ENCODE data around the gene HDAC7.

HDAC7 gene

DNA sequence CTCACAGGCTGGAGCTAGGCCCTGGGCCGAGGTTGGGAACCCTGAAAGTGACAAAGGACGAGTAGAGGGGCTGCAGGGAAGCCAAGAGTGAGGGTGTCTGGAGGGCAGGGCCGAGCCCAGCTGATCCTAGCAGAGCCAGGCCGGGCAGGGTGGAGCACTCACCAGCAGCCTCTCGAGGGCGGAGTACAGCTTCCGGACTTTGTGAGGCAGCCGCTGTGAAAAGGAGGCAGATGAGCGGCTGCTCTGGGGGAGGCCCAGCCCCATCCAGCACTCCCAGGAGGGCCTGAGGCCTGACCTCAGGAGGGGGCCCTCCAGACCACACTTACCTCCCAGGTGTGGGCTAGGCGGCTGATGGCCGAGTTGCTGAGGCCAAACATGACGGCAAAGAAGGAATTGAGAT, 79.7 kb downstream of the HDAC7 start:
- no peak overlapping the region for H3K4me3 ChIP-seq (ENCODE audit: low read depth, low read length)
- TF ChIP-seq, protein P1, sequence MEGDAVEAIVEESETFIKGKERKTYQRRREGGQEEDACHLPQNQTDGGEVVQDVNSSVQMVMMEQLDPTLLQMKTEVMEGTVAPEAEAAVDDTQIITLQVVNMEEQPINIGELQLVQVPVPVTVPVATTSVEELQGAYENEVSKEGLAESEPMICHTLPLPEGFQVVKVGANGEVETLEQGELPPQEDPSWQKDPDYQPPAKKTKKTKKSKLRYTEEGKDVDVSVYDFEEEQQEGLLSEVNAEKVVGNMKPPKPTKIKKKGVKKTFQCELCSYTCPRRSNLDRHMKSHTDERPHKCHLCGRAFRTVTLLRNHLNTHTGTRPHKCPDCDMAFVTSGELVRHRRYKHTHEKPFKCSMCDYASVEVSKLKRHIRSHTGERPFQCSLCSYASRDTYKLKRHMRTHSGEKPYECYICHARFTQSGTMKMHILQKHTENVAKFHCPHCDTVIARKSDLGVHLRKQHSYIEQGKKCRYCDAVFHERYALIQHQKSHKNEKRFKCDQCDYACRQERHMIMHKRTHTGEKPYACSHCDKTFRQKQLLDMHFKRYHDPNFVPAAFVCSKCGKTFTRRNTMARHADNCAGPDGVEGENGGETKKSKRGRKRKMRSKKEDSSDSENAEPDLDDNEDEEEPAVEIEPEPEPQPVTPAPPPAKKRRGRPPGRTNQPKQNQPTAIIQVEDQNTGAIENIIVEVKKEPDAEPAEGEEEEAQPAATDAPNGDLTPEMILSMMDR (IDR thresholded peaks at IDR 0.05; ENCODE audit: borderline replicate concordance, insufficient read depth, low read depth, low read length) = no peak

DNA sequence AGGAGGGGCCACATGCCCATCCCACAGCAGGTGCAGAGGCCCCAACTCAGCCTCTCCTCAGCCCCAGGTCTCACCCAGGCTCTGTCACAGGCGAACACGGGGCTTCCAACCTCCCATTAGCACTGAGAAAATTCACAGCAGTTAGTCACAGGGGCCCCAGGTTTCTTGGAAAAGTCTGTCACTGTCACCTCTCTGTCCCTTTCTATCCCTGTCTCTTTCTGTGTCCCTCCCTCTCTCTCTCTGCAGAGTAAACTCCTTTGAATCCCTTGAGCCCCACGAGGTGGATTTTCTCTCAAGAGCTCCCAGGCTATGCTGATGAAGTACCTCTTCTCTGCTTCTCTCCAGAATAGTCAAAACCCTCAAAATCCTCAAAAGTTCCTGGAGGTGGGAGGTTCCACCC, 80.4 kb downstream of the HDAC7 start:
- no peak overlapping the region for H3K4me3 ChIP-seq (ENCODE audit: low read depth, low read length)
- TF ChIP-seq, protein P1 (IDR thresholded peaks at IDR 0.05; ENCODE audit: borderline replicate concordance, insufficient read depth, low read depth, low read length) = no peak

DNA sequence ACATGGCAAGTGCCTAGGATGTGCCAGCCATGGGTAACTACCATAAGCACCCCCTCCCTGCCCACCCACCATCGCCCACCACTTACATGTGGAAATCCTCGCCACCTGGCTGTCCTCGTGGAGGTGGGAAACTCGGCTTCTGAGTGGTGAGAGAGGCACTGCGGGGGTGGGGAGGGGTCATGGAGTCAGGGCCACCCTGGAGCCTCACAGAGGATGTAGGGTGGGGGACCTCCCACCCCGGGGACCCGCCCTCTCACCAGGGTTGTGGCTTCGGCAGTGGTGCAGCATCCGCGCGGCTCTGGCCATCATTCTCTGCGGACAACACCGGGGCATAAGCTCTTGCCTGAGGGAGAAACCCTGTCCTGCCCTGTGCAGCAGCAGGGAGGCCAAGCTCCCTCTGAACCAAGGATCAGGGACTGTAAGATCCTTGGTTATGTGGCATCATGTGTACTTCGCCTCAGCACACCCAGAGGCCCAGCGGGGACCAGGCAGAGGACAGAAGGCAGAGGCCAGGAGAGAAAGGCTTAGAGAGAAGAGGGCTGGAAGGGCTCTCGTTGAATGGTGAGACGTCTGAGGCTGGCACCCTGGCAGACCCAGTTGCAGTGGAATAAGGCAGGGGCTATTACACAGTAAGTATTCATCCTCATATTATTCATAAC, 81.6 kb downstream of the HDAC7 start:
- H3K4me3 ChIP-seq (ENCODE audit: low read depth, low read length) = no peak overlapping the region
- TF ChIP-seq, protein P1 (IDR thresholded peaks at IDR 0.05; ENCODE audit: borderline replicate concordance, insufficient read depth, low read depth, low read length) = no peak

DNA sequence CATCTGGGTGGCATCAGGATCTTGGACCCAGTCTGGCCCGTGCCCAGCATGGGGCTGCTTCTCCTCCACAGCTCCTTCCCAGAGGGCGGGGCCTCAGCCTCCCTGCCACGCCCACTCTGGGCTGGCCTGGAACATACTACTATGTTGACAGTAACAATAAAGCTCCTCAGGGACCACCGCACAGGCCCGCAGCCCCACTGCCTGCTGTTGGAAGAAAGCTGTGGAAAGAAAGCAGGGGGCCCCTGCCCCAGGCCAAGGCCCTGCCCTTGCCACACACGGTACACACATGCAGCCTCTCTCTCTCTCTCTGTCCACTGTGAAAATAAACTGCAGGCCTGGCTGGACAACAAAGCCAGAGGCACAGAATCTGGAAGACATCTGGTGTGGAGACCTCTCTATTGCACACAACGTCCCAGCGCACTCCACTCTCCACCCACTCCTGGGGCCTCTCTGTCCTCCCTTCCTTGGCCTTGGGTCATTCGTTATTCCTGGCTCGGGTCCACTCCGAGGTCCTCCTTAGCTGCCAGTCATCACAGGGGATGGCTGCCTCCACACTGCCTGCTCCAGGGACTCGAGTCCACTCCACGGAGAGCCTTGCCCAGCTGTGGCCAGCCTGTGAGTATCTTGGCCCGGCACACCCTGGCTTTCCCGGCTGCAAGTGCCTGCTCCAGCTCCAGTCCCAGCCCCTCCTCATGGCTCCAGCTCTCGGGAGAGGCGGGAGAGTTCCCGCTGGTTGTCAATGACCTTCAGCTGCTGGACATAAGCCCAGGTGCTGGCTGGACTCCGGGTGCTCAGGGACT, 82.6 kb downstream of the HDAC7 start:
- no peak overlapping the region for H3K4me3 ChIP-seq (ENCODE audit: low read depth, low read length)

DNA sequence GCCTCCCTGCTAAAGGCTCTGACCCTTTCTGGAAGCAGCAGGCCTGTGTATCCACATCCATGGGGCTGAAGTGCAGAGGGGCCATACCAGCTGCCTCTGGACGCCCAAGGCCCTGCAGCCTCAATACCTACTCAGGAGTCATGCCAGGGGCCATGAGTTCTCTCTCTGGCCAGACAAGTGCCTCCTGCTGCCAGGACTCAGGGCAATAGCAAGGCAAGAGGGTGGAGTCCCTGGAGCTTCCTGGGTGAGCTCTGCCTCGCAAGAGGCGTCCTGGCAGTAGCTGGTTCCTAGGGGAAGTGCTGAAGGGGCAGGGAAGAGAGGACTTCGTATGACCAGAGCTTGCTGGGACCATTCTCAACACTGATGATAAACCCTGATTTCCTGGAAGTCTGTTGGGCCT, 83.5 kb downstream of the HDAC7 start:
- no peak overlapping the region for H3K4me3 ChIP-seq (ENCODE audit: low read depth, low read length)
- TF ChIP-seq, protein P1 (IDR thresholded peaks at IDR 0.05; ENCODE audit: borderline replicate concordance, insufficient read depth, low read depth, low read length) = no peak

More for the DNA sequence above, 82.6 kb downstream of the HDAC7 start:
- TF ChIP-seq, protein P1 (IDR thresholded peaks at IDR 0.05; ENCODE audit: borderline replicate concordance, insufficient read depth, low read depth, low read length) = no peak

DNA sequence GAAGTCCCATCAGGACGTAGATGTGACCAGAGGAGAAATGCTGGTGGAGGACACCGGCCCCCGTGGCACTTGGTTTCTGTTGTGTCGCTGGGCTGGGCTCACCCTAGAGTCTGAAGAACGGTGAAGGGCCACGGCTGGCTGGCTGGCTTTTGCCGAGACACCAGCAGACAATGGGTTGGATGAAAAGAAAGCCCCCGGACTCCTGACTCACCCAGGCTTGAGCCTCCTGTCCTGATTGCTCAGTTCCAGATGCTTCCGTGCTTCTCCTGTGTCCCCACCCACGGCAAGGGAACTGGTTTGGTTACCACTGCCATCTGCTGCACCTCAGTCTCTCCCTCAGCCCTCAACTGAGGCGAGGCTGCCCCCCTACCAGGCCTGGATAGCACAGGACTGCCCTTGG, 84.1 kb downstream of the HDAC7 start:
- no peak overlapping the region for H3K4me3 ChIP-seq (ENCODE audit: low read depth, low read length)
- TF ChIP-seq, protein P1 (IDR thresholded peaks at IDR 0.05; ENCODE audit: borderline replicate concordance, insufficient read depth, low read depth, low read length) = no peak
